ENCODE measurements around the gene WIZ.

Gene WIZ

GRCh38 chr19:15418579-15419412 lies 31.0 kb downstream of the WIZ start, which contains the start of gene AKAP8L:
Gene AKAP8L, minus strand, starts transcription at chr19:15418988. Its CDS starts 65 bp downstream, at chr19:15418923.
- Histone ChIP-seq H3K9me3 (ENCODE audit: control insufficient read depth, insufficient read depth, low read length) (no peaks in the 10 kb centered on the region), H3K4me1 (ENCODE audit: control insufficient read depth, low read length) (peaks cover 26% of the 10 kb centered on the region), H3K9me2 (replicated peaks; ENCODE audit: control insufficient read depth, low read length) (no peaks in the 10 kb centered on the region), H3K27me3 (ENCODE audit: control insufficient read depth, low read length) (no peaks in the 10 kb centered on the region), H3K27ac (ENCODE audit: low read depth, low read length) (peak within 1 kb of the TSS; percentile 63), H3F3A (ENCODE audit: control insufficient read depth, insufficient read depth) (peaks cover 11% of the 10 kb centered on the region; the same call in 1 of the 2 replicates), H3K4me2 (ENCODE audit: low read length) (peak within 1 kb of the TSS; percentile 77), H3K36me3 (ENCODE audit: control insufficient read depth, low read length) (peaks cover 51% of the 10 kb centered on the region), H3K79me2 (ENCODE audit: control insufficient read depth, low read length) (peaks cover 50% of the 10 kb centered on the region), H4K20me1 (ENCODE audit: control insufficient read depth, insufficient read depth, low read depth, low read length) (peaks cover 7% of the 10 kb centered on the region; the same call in 1 of the 2 replicates), H3K4me3 (ENCODE audit: low read length) (peak within 1 kb of the TSS; percentile 97)
- peak; percentile 82 for TF ChIP-seq CTCF (IDR thresholded peaks at IDR 0.05; ENCODE audit: low read depth, low read length, poor library complexity, severe bottlenecking)
- TF ChIP-seq EZH2phosphoT487 (IDR thresholded peaks at IDR 0.05; ENCODE audit: borderline replicate concordance, low read length) = no peak

GRCh38 chr19:15418231-15418578 lies 31.6 kb downstream of the WIZ start:
- H3K4me2 ChIP-seq (ENCODE audit: low read length) = peak overlapping the region; percentile 76
- H3K9me3 ChIP-seq (ENCODE audit: control insufficient read depth, insufficient read depth, low read length) = no peaks in the 10 kb centered on the region
- H3K79me2 ChIP-seq (ENCODE audit: control insufficient read depth, low read length) = peaks cover 56% of the 10 kb centered on the region
- TF ChIP-seq CTCF (IDR thresholded peaks at IDR 0.05; ENCODE audit: low read depth, low read length, poor library complexity, severe bottlenecking) = no peak
- H3K27ac ChIP-seq (ENCODE audit: low read depth, low read length) = peak overlapping the region; percentile 63
- H3K36me3 ChIP-seq (ENCODE audit: control insufficient read depth, low read length) = peaks cover 51% of the 10 kb centered on the region
- H3F3A ChIP-seq (ENCODE audit: control insufficient read depth, insufficient read depth) = peaks cover 11% of the 10 kb centered on the region; the same call in 1 of the 2 replicates
- peak overlapping the region; percentile 97 for H3K4me3 ChIP-seq (ENCODE audit: low read length)
- peaks cover 26% of the 10 kb centered on the region for H3K4me1 ChIP-seq (ENCODE audit: control insufficient read depth, low read length)
- H3K27me3 ChIP-seq (ENCODE audit: control insufficient read depth, low read length) = no peaks in the 10 kb centered on the region
- peaks cover 10% of the 10 kb centered on the region; the same call in 1 of the 2 replicates for H4K20me1 ChIP-seq (ENCODE audit: control insufficient read depth, insufficient read depth, low read depth, low read length)
- no peaks in the 10 kb centered on the region for H3K9me2 ChIP-seq (replicated peaks; ENCODE audit: control insufficient read depth, low read length)

GRCh38 chr19:15417699-15418098 lies 32.1 kb downstream of the WIZ start:
- peaks cover 50% of the 10 kb centered on the region for H3K36me3 ChIP-seq (ENCODE audit: control insufficient read depth, low read length)
- H4K20me1 ChIP-seq (ENCODE audit: control insufficient read depth, insufficient read depth, low read depth, low read length) = peaks cover 11% of the 10 kb centered on the region; the same call in 1 of the 2 replicates

More at GRCh38 chr19:15417699-15418098, 32.1 kb downstream of the WIZ start:
- peaks cover 26% of the 10 kb centered on the region for H3K4me1 ChIP-seq (ENCODE audit: control insufficient read depth, low read length)
- H3K4me3 ChIP-seq (ENCODE audit: low read length) = peak overlapping the region; percentile 97
- H3K9me2 ChIP-seq (replicated peaks; ENCODE audit: control insufficient read depth, low read length) = no peaks in the 10 kb centered on the region
- H3K79me2 ChIP-seq (ENCODE audit: control insufficient read depth, low read length) = peaks cover 61% of the 10 kb centered on the region
- H3K27me3 ChIP-seq (ENCODE audit: control insufficient read depth, low read length) = no peaks in the 10 kb centered on the region
- peak overlapping the region; percentile 63; the same call in 1 of the 2 replicates for H3K27ac ChIP-seq (ENCODE audit: low read depth, low read length)
- H3F3A ChIP-seq (ENCODE audit: control insufficient read depth, insufficient read depth) = peaks cover 11% of the 10 kb centered on the region; the same call in 1 of the 2 replicates
- no peaks in the 10 kb centered on the region for H3K9me3 ChIP-seq (ENCODE audit: control insufficient read depth, insufficient read depth, low read length)
- peak overlapping the region; percentile 76 for H3K4me2 ChIP-seq (ENCODE audit: low read length)
- no peak for TF ChIP-seq CTCF (IDR thresholded peaks at IDR 0.05; ENCODE audit: low read depth, low read length, poor library complexity, severe bottlenecking)
- no peak for TF ChIP-seq EZH2phosphoT487 (IDR thresholded peaks at IDR 0.05; ENCODE audit: borderline replicate concordance, low read length)

All from DOHH2 (cell line).